ENCODE data around the gene LRRC56.

Gene LRRC56

DNA sequence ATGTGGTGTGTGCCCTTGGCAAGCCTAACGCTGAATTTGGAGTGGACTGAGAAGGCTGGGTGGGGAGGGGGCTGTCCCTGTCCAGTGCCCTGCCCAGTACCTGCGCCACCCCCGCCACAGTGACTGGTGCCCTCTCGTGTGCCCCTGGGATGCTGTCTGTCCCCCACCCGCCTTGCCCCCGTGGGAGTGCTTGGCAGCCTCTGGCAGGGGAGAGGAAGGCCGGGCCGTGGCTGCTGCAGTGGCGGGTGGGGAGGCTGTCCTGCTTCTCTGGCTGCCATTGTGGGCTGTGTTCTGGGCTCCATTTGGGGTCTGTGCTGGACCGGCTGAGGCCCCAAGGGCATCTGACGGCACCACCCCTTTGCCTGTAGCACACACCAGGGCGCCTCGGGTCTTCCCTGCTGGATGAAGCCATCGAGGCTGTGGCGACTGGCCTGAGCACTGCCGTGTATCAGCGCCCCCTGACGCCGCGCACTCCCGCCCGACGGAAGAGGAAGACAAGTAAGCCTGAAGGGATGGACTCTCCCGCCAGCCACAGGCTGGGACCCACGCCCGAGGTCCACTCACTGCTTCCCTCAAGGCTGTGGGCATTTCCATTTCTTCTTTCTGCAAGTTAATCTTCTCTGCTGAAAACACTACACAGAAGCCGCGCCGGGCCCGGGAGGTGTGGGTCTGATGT lies 60.8 kb downstream of the LRRC56 start:
- CTCF ChIA-PET = no interaction called here

GRCh38 chr11:601573-602245 lies 64.4 kb downstream of the LRRC56 start:
- H3K27ac ChIP-seq = peak overlapping the region; percentile 30
- no peak for DNase-seq (ENCODE audit: low spot score)
- TF ChIP-seq, protein P1, sequence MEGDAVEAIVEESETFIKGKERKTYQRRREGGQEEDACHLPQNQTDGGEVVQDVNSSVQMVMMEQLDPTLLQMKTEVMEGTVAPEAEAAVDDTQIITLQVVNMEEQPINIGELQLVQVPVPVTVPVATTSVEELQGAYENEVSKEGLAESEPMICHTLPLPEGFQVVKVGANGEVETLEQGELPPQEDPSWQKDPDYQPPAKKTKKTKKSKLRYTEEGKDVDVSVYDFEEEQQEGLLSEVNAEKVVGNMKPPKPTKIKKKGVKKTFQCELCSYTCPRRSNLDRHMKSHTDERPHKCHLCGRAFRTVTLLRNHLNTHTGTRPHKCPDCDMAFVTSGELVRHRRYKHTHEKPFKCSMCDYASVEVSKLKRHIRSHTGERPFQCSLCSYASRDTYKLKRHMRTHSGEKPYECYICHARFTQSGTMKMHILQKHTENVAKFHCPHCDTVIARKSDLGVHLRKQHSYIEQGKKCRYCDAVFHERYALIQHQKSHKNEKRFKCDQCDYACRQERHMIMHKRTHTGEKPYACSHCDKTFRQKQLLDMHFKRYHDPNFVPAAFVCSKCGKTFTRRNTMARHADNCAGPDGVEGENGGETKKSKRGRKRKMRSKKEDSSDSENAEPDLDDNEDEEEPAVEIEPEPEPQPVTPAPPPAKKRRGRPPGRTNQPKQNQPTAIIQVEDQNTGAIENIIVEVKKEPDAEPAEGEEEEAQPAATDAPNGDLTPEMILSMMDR (conservative IDR thresholded peaks at IDR 0.05; ENCODE audit: low read depth) = no peak
- ChIA-PET POLR2A (ENCODE audit: low non-redundant PET) (no interaction called here), CTCF (no interaction called here)

More for the DNA sequence above, 60.8 kb downstream of the LRRC56 start:
- POLR2A ChIA-PET (ENCODE audit: low non-redundant PET) = no interaction called here
- H3K27ac ChIP-seq = no peak overlapping the region
- no peak for DNase-seq (ENCODE audit: low spot score)
- TF ChIP-seq, protein P1 (conservative IDR thresholded peaks at IDR 0.05; ENCODE audit: low read depth) = no peak

- ChIA-PET POLR2A (ENCODE audit: low non-redundant PET) (no interaction called here), CTCF (interaction anchor here (0.7 to 0.8 kb wide), 3 partner anchors 9 to 121 kb away, joined by 3 to 4 read pairs (median 3); no protein-coding TSS in a partner anchor)
- peak overlapping the region; percentile 38 for H3K27ac ChIP-seq
- TF ChIP-seq, protein P1 (conservative IDR thresholded peaks at IDR 0.05; ENCODE audit: low read depth) = no peak
- no peak for DNase-seq (ENCODE audit: low spot score)
These were observed 65.8 kb downstream of the LRRC56 start for GRCh38 chr11:603154-603553.
